CD4-positive, alpha-beta T cell treated with Interleukin-15 for 1 hour (primary cell): ENCODE measurements around the gene VPS35L.
"Not testable (repeated sequence)": the region's sequence is repeated elsewhere in the genome, so short reads cannot be mapped to it uniquely, and the experiment has no call there.

Source experiments
- DNase-seq: peaks from one replicate; pipeline ENCODE4 v3.0.0-alpha.2; 2020

Gene VPS35L

DNA sequence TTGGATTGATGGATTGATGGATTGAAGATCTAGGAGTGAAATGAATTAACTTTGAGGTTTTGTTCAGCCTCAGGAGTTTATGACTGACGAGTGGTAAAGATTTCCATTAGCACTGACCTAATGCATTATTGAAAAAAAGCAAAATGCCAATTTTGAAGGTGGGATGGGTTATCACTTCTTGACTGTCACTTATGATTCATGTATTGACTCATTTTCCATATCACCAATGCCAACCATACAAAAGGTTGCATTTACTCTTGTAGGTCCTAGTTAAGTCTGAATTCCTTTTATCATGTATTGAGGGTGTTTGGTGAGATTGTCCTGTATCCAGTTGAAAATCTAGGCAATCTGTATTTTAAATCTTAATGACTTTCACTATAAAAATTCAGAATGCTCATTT, 104.9 kb downstream of the VPS35L start:
- no peak for DNase-seq

DNA sequence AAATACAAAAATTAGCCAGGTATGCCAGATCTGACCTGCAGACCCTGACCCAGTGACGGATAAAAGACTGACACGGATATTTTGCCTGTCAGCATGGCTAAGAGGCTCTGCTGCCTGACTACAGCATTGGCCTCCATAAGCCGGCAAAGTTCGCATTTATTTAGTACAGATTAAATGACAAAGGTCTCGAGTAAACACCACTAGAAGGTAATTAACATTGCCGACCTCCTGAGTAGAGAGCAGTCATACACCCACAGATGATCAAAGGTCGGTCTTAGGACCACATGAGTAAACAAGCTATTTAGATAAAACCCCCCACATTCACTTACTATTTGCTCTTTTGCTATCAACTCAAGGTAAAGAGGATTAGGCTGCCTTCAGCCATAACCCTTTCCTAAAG, 106.8 kb downstream of the VPS35L start:
- no peak for DNase-seq

DNA sequence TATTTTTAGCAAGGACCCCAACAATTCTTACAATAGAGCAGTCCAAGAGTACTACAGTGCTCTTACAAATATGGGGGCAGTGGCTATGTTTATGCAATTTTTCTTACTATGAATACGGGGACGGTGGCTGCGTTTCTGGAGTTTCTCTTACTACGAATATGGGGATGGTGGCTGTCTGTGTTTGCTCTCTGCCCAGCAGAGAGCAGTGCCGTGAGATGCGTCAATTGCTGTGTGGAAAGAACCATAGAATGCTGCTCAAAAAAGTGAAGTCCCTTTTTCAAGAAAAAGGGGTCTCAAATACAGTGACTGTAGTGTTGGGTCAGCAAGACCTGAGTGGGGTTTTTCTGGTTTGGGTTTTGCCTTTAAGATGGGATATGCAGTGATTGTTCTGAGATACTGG, 108.7 kb downstream of the VPS35L start:
- no peak for DNase-seq

DNA sequence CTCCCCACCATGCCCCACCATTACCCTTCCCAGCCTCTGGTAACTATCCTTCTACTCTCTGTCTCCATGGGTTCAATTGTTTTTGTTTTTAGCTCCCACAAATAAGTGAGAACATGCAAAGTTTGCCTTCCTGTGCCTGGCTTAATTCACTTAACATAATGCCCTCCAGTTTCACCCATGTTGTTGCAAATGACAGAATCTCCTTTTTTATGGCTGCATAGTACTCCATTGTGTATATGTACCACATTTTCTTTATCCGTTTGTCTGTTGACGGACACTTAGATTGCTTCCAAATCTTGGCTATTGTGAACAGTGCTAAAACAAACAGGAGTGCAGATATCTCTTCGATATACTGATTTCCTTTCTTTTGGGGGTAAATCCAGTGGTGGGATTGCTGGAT, 109.8 kb downstream of the VPS35L start:
- not testable (repeated sequence) for DNase-seq

DNA sequence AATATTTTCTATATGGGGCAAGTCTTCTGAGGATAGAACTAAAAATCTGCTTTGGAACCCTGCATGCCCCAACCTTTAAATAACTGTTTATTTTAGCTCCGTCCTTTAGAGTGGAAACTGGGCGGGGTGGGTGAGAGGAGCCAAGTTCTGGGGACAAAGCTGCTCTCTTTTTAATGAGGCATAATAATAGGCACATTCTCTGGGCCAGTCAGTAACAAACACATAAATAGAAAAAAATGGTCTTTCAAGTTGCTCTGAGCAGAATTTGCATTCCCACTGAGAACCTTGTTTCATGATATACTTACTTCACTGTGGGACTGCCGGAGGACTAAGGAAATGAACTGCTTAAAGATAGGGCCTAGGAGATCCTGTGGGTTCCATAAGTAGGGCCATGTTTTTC, 111.0 kb downstream of the VPS35L start:
- DNase-seq: no peak

DNA sequence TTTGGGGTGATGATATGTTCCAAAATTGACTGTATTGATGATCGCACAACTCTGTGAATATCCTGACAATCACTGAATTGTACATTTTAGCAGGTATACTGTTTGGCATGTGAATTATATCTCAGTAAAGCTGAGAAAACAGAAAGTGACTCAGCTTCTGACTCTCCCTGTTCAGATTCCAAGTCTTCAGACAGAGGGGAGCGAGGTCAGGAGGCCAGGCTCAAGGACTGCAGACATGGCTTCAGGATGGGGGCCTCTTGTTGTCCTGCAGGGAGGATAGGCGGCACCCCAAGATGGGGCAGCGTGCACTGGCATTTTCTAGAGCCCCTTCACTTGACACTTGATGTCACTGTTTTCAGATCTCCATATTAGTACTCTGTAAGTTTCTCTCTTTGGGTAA, 116.9 kb downstream of the VPS35L start:
- no peak for DNase-seq

DNA sequence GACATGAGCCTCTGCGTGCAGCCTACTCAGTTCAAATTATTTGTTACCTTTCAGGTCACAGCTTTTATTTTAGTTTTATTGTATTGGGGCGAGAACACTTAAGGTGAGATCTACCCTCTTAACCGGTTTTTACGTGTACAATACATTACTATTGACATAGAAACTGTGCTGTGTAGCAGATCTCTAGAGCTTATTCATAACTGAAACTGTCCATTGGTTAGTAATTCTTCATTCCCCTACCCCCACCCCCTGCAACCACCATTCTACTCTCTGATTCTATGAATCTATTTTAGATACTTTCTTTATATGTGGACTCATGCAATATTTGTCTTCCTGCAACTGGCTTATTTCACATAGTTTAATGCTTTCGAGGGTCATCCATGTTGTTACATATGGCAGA, 119.0 kb downstream of the VPS35L start:
- DNase-seq: no peak

DNA sequence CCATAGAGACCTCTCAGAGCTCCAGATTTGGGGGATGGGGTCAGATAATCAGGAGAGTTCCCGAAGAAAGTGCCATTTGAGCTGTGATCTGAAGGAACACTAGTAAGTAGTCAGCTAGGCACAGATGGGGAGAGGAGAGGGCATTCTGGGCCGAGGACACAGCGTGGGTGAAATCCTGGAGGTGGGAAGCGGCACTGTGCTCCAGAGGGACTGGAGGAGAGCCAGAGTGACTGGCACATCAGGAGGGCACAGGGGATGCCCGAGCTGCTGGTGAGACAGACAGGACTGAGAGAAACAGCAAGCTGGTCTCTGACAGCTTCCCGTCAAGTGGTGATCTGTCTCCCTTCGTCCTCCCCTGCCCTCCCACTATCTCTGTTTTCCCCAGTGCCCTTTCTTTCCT, 121.9 kb downstream of the VPS35L start:
- no peak for DNase-seq

DNA sequence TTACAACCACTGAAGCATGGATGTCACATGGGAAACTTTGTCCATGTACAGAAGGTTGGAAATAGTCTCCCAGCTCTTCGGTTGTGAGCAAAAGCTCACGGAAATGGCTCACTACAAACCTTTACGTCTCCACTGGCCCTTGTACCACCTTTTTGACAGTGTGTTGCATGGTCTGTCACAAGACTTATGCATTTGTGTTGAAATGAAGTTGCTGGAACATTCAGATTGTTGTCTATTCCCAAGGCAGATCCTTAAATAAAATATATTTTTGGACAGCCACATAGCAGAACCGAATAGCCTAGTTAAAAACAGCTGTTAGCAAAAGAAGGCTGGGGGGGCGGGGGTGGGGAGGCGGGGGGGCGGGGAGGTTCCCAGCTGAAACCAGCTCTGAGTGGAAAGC, 123.3 kb downstream of the VPS35L start:
- no peak for DNase-seq

DNA sequence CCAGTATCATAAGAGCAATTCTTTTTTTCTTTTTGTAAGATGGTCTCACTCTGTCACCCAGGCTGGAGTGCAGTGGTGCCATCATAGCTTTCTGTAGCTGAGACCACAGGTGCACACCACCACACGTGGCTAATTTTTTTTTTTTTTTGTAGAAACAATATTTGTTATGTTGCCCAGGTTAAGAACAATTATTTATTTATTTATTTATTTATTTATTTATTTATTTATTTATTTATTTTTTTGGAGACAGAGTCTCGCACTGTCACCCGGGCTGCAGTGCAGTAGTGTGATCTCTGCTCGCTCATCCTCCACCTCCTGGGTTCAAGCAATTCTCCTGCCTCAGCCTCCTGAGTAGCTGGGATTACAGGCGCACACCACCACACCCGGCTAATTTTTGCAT, 123.8 kb downstream of the VPS35L start:
- DNase-seq: not testable (repeated sequence)

DNA sequence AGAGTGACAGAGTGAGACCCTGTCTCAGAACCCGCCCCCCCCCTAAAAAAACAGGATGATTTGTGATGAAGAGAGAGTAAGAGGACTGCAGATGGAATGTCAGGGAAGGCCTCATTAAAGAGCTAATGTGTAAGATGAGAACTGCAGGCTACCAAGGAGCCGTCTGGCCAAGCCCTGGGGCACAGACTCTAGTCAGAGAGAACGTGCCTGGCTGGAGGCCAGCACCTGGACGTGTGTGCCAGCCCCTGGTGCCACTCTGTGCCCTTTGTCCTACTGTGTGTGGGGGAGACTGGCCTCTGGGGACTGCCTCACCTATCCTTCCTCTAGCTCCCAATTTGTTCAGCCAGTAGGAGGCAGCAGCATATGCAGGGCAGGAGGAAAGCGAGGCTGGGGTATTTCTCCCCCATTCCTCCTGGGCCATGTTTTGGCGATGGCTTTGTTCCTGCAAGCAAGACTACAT, 125.4 kb downstream of the VPS35L start:
- no peak for DNase-seq

DNA sequence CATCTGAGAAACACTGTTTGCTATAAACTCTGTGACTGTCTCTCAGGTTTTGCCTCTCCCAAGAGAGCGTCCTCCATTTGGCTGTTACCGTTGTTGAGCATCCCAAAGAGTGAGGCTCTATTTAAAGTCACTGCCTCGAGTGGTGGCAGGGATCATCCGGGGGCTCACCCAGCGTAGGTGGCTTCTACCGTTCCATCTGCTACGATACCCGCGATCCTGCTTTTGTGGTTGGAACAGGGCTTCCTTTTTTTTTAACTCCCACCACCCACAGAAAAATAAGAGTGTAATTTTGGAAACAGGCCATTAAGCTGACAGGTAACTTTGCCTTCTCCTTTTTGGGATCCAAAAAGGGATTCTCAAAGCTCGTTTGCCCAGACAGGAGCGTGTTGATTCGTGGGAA, 126.1 kb downstream of the VPS35L start:
- DNase-seq: no peak

DNA sequence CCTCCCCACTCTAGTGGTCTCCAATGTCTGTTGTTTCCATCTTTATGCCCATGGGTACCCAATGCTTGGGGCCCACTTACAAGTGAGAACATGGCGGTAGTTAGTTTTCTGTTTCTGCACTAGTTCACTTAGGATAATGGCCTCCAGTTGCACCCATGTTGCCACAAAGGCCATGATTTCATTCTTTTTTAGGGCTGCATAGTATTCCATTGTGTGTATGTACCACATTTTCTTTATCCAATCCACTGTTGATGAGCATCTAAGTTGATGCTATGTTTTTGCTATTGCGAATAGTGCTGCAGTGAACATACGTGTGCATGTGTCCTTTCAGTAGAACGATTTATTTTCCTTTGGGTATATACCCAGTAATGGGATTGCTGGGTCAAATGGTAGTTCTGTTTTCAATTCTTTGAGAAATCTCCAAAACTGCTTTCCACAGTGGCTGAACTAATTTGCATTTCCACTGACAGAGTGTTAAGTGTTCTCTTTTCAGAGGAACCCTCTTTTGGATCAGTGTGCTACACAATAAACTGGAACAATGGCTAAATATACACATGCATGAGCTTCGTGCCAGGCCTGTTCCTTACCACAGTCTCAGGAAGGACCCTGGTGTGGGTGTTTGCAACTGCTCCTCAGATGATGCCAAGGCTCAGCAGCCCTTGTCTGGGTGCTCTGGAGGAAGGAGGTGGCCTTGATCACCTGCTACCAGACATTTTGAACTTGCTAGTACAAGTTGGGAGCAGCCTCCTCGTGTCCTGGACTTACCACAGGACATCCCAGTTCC, 128.1 kb downstream of the VPS35L start:
- no peak for DNase-seq

DNA sequence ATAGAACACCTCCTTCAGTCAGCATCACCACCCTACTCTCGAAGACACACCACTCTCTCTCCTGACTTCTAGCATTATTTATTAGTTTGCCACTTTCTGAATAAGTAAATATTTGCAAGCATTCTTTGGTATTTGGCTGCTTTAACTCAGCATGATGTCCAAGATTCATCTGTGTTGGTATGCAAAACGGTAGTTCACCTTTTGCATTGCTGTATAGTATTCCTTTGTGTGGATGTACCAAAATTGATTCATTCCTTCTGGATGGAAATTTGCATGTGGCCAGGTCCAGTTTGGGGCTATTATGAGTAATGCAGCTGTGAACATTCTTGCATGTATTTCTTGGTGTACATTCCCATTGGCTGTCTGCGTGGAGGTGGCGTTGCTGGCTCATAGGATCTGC, 129.7 kb downstream of the VPS35L start:
- DNase-seq: no peak

DNA sequence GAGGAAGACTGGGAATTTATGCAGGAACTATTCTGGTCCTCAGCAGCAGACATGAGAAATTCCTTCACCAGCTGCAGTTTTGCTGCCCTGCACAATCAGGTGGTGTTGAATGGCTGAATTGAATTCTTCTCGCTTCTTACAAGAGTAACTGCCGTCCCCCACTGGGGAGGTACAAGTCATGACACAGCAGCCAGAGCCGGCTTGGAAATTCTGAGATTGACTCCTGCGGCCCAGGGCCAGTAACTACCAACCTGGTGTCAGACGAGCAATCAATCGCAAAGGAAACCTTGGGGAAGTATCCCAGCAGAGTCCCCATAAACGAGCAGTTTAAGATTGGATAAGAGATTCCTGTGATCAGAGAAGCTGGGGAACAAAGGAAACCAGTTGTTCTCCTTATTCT, 131.8 kb downstream of the VPS35L start:
- DNase-seq: no peak

DNA sequence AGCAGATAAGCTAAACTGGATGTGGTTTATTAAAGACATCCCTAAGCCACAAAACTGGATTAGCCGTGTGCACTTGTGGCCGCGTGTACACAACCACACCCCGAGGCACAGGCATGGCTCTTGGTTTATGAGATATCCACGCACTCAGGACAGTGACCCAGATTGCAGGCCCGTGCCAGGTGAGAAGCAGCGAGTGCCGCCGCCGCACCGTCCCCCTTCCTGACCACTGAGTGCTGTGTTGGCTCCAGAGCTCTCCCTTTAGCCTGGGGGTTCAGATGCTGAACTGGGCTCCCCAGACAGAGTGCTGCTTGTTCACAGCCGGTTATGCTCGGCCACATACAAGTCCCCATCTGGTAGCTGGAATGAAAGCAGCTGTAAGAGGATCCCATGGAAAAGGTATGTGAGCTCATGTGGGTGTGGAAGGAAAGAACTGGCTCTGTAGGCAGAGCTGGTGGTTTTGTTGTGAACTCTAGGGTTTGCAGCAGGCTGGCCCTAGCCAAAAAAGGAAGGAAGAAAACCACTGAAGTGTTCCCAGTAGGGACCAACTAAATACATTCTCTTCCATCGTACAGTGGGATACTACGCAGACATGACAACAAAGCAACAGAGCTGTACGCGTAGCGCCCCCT, 133.0 kb downstream of the VPS35L start:
- no peak for DNase-seq

DNA sequence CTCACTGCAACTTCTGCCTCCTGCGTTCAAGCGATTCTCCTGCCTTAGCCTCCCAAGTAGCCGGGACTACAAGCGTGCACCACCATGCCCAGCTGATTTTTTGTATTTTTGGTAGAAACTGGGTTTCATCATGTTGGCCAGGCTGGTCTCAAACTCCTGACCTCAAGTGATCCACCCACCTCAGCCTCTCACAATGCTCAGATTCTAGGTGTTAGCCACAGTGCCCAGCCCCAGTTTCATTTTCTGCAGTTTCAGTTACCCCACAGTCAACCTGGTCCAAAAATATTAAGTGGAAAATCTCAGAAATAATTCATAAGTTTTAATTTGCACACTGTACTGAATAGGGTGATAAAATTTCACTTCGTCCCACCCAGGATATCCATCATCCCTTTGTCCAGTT, 133.8 kb downstream of the VPS35L start:
- no peak for DNase-seq

DNA sequence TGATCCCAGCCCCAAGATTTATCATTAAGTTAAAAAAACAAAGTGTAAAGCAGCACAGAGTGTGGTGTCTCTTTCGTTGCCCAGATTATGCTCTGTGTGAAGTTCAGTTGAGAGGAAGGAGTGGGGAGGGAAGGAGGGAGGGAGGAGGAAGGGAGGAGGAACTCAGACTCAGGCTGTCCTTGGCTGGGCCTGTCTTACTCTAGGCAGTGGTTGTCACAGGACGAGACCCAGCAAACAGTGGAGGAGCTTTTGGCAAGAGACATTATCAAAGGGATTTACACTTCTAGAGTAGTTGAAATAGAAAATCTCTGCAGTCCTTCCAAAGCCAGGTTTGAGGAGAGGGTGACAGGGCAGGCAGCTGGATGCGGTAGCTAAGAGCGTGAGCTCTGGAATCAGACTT, 134.7 kb downstream of the VPS35L start:
- DNase-seq: no peak

DNA sequence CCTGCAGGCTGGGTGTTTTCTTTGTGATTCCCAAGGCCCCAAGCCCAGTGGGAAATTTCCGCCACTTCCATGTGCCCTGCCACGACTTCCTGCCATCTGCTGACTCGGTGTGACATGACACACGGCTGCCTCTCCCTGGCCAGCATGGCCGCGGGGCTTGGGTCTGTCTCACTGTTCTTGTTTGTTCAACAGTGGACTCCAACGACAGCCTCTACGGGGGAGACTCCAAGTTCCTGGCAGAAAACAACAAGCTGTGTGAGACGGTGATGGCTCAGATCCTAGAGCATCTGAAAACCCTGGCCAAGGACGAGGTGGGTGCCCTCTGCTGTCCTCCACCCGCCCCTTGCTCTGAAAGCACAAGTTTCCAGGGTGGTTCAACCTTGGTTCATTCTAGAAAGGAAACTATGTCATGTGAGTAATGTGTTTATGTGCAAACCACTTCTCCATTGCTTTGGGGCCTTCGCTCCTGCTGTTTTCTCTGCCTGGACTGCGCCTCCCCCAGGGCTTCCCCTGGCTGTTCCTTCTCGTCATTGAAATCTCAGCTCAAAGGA, 135.7 kb downstream of the VPS35L start:
- DNase-seq: no peak

DNA sequence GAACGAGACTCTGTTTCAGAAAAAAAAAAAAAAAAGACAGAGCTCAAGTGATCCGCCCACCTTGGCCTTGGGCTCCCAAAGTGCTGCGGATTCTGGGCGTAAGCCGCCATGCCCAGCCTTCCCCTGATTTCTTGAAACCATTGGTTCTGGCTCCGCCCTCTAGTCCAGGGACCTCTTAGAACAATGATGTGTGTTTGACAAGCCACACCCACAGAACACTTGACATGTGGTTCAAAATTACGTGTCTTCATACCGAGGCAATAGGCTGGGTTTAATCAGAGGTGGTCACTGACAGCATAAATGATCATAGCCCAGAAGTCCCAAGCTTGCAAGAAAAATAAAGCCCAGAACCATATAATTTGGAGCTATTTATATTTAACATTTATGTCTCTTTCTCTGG, 139.5 kb downstream of the VPS35L start:
- no peak for DNase-seq

DNA sequence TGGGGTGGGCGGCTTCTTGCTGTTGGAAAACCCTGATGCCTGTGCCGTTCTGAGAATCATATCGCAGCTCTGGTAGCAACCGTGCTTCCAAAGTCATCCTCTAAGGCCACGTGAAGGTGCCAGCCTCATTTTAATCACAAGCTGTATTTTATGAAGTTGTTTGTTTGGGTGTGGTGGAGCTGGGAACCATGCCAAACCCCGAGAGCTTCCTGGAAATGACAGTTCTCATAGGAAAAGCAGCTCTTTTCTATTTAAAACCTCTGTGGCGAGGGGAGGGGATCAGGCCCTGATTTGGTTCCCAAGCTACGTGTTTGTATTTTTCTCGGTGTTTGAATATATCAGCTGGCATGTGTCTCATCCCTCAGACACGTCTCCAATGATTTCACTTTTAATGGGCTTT, 140.8 kb downstream of the VPS35L start:
- peak; percentile 79 for DNase-seq

DNA sequence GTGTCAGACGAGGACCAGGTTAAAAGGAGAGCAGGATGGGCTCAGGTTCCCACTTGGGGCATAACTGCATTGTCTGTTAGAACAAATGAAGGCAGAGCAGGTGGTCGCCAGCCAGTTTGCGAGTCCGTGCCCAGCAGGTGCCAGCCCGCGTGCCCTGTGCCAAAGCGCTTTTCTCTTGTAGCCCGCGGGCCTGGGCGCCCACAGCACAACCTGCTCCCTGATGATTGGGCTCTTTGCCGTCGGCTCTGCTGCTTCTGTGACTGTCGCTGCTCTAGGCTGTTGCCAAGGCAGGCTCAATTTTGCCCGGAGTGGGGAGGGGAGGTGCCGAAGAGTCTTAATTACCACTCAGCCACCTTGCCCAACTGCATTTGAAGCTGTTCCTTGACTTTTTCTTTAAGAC, 141.5 kb downstream of the VPS35L start:
- no peak for DNase-seq

DNA sequence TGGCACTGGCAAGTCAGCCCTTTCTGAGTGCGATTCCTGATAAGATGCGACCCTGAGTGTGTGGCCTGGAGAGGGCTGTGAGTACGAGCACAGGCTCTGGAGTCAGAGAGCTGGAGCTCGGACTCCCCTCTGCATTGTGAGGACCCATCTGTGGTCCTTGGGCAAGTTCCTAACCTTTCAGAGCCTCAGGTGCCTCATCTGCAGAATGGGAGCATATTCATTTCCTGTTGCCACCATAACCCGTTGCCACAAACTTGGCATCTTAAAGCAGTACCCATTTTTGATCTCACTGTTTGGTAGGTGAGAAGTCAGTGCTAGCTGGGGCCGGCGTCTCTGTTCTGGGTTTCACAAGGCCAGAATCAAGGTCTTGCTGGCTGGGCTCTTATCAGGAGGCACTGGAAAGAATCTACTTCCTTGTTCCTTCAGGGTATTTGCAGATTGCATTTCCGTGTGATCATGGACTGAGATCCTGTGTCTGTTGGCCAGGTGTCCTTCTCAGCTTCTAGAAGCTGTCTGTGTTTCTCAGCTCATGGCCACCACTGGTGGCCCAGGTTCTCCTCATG, 142.3 kb downstream of the VPS35L start:
- no peak for DNase-seq
